HG03575 (cell line): ENCODE data around the gene PICK1.

Source experiments
- ATAC-seq: cut with Tn5 transposase; IDR thresholded peaks from one replicate; pipeline ENCODE4 v1.9.1; 2021; ENCODE audit not compliant: unreplicated experiment, insufficient number of reproducible peaks, low FRiP score; ENCODE audit errors: extremely low read depth

Gene PICK1

GRCh38 chr22:38083931-38084631 lies 26.9 kb downstream of the PICK1 start, which contains the start of gene SLC16A8:
Gene SLC16A8, minus strand, starts transcription at chr22:38084184. Its CDS starts 1,311 bp downstream, at chr22:38082873.
- no peak for ATAC-seq

DNA sequence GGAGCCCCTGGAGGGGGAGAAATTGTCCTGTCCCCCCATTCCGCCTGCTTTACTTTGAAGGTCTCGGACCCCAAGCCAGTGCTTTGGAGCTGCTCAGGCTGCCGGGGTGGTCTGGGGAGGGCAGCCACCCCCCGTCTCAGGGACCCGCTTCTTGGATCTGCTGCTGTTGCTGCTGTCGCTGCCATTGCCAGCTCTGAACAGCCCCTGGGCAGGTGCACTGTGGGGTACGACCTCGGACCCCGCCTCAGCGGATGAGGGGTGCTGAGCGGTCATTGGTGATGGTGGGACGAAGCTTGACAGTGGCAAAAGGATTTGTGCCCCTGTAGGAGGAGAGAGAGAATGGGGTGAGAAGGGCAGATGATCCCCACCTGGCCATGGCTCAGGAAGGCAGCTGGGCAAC lies 27.9 kb downstream of the PICK1 start:
- ATAC-seq: no peak

- no peak for ATAC-seq
Measured at GRCh38 chr22:38085501-38085900, 28.3 kb downstream of the PICK1 start.

GRCh38 chr22:38086001-38086845 lies 29.0 kb downstream of the PICK1 start:
- ATAC-seq: no peak

DNA sequence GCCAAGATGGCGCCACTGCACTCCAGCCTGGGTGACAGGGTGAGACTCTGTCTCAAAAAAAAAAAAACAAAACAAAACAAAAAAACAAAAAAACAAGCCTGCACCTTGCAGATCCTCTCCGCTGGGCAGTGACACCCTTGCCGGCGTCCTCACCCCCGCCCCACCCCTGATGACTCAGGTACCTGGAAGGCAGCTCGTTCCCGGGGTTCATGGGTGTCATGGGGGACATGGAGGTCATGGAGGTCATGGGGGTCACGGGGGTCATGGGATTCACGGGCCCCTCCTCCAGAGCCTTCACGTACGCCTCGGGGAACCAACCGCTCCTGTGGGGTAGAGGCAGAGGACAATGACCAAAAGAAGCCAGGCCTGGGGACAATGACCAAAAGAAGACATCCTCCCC lies 29.7 kb downstream of the PICK1 start:
- no peak for ATAC-seq

- no peak for ATAC-seq
Measured at GRCh38 chr22:38087855-38088254, 30.7 kb downstream of the PICK1 start.

DNA sequence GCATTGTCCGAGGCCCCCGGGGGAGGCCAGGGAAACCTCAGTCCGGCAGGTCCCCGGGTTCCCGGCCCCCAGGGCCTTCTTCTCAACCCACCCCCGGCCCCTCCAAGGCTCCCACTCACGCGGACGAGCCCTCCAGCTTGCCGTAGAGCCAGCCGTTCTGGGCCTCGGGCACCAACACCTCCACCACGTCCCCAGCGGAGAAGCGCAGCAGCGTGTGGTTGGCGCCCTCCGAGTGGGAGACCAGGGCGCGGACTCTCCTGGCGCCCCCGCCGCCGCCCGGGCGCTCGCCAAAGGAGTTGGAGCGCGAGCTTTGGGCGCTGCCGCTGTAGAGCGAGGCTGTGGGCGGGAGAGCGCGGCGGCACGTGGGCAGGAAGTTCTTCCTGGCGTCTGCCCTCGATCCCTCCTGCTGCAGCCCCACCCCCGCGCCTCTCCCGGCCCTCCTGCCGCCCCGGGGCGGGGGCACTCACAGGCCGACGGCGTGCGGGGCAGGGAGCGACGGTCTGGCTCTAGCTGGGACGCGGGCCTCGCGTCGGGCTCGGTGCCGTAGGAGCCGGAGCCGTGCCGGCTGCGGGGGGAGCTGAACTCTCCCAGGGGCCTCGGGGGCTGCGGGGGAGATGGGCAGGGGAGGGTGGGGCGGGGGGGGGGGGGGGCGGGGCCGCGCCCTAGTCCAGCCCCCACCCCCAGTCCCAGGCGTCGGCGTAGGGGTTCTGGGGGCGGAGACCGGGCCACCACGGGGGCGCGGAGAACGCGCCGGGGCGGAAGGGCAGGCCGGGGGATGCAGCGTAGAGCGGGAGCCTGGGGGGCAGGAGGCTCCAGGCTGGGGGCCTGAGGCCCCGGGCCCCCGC lies 31.6 kb downstream of the PICK1 start:
- ATAC-seq: no peak

- no peak for ATAC-seq
Measured at GRCh38 chr22:38089474-38089851, 32.3 kb downstream of the PICK1 start.

- no peak for ATAC-seq
Measured at GRCh38 chr22:38097058-38097457, 39.9 kb downstream of the PICK1 start.

DNA sequence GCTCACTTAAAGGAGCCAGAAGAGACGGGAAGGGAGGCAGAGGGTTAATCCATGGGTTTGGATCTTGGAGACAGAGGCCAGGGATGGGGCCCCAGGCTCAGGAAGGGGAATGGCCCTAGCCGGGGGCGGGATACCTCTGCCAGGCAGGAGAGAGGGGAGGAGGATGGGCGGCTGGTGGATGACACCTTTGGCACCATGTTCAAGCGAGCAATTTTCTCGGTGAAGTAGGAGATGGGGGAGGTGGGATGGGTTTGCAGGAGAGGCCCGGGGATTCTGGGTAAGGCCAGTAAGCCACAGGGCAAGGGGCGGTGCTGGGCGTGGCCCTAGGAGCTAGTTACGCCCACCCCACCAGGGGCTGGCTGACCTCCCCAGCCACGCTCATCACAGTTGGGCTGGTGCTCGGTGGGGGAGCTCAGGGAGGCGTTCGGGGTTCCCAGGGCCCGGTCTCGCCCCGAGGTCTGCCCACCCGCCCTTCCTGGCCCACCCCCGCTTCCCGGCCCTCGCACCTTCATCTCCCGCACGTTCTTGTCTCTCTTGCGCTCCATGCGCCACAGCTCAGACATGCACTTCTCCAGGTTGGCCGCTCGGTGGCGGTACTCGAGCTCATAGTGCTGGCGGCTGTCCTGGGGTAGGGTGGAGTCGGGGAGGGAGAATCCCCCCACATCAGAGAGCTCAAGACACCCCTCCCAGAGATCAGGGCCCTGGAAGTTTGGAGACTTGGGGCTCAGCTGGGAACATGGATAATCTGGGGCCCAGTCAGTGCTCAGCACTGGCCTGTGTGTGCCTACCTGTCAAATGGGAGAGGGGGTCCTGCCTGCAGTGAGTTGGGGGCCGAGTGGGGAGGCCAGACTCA lies 40.6 kb downstream of the PICK1 start:
- ATAC-seq: no peak

DNA sequence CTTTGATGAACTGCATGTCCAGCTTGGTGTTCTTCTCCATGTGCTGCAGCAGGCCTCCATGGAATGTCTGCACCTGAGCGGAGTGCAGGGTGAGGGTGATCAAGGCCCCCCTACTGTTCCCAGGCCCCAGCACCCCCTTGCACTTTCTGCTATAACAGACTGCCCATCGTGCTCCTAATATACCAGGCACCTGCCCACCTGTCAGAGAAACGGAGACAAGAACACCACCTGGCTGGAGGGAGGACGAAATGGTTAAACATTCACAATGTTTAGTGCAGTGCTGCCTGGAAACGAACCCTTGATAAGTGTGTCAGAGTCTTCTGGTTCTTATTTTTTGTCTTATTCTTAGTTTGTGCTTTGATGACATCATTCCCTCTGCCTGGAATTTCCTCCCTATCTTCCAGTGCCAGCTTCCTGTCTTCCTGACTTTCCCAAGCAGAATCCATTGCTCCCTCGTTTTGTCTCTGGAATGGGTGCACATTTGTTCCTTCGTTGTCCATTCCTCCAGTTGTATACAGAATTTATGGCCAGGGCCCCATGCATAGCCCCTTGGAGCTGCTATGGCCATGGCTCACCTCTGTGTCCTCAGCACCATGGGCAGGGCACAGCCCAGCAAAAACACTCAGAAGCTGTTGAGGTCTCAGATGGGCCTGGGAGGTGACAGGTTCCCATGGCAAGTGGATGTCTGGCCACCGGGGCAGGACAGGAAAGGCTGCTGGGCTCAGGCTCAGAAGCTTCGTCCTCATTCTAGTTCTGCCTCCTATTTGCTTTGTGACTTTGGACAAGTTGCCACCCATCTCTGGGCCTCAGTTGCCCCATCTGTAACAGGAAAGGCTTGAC lies 41.4 kb downstream of the PICK1 start:
- ATAC-seq: no peak

GRCh38 chr22:38103641-38104040 lies 46.4 kb downstream of the PICK1 start:
- ATAC-seq: no peak

GRCh38 chr22:38104084-38104483 lies 46.9 kb downstream of the PICK1 start:
- ATAC-seq: no peak

DNA sequence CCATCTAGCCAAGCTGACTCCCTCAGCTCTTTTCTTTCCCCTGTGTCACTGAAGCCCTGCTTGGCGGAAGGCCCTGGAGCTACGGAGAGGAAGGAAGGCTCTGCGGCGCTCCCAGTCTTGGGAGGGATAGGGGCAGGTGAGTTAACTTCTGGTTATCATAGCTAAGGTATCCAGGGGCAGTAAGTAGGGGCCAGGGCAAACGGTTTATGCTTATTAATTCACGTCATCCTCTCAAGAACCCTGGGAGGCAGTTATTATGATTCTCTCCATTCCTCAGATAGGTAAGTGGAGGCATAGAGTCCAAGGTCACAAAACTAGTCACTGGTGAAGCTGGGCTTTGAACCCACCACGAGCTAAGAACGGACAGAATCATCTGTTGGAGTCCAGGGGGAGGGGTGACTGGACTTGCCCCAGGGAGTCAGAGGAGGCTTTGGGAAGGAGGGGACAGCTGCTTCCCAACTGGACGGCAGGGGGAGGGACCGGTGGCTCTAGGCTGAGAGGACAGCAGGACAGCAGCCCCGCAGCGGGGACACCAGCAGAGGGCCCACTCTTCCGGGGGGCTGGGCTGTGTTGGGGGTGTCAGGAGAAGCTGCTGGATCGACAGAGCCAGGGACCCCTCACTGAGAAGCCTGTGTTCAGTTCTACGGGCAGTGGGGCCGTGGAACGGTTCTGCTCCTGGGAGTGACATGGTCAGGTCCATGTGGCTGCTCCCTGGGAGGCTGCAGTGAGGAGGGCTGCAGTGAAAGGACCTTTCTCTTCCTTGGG lies 49.8 kb downstream of the PICK1 start:
- ATAC-seq: no peak

DNA sequence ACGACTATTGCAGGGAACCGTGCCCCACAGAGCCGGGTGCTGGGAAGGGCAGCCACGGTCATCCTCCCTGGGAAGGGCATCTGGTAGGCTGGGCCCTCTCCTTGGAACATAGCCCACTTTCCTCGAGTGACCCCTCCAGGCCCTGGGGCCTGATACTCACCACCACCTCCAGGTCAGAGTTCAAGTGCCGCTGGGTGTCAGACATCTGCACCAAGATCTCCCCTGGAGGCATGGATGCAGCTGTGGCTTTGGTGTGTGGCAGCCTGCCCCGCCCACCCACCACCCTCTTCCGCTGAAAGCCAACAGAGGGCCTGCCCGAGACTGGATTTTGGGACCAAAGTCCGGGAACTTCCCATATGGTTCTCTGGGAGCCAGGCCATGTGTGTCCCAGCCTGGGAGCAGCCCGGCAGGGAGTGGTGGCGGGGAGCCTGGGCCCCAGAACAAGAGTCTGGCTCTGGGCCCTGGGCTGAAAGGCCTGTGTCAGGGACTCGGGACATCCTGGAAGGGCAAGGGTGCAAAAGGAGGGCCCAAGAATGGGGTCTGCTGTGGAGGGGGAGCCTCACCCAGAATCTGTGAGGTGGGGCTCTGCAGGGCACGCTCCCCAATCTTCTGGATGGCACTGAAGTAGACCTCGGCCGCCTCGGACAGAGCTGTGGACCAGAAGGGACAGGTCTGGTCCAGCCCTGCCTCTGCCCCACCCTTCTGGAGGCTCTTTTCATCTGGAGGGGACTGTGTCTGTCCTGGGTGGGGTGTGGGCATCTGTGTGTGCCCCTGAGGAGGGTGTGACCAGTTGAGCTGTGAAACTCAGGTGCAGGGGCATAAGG lies 50.7 kb downstream of the PICK1 start:
- ATAC-seq: no peak

DNA sequence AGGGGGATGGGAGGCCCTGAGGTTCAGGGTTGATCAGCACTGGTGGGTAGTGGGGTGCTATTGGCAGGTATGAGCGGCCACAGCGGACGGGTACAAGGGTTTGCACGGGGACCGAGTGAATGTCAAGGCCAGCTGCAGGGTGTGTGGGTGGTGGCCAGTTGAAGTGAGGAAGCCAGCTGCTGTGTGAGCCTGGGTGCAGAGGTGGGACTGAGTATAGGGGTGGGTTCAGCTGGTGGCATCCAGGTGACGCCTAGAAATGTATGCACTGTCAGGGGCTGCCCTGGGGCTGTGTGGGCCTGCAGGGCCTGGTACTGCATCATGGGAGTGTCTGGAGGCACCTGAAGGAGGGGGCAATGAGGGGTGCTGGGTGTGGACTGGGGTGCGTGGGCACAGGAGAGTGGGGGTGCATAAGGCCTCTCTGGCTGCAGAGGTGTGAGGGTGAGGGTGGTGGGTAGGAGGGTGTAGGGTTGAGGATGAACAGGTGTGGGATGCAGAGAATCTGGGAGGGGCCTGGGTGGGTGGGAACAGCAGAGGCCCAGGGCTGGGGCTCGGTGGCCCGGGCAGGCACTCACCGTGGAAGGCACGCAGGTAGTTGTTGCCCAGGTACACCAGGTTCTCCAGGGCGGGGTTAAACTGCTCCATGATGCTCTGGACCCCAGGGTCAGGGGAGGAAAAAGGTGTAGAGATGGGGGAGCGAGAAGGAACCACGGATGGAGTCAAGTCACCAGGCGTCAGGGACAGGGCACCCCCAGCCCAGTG lies 51.5 kb downstream of the PICK1 start:
- ATAC-seq: no peak
